OCI-M2 (cell line): Measurements from ENCODE around the gene AKNA.

Experiments
- DNase-seq: peaks from one replicate; lab custom pipeline; 2025; ENCODE audit not compliant: unreplicated experiment; lab: John Stamatoyannopoulos, UW

Gene AKNA

DNA sequence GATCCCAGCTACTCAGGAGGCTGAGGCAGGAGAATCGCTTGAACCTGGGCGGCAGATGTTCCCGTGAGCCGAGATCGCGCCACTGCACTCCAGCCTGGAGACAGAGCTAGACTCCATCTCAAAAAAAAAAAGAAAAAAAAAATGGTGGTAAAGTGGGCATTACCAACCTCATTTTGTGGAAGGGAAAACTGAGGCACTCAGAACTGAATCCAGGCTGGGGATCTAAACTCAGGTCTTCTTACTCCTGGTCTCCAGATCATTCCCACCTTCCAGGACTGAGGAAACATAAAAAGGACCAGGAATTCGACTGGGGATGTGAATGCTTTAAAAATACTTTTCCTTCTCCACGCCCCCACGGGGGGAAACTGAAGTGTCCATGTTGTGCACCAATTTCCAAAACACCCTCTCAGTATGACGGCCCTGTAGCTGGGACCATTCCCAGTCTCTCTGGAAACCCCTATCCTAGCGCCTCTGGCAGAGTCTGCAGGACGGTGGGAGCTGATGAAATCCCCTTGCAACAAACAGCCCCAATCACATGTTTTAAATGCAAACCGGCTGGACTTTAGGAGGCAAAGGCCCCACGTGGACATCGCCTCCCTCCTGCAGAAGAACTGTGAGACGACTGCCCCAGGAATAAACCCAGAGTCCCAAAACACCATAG is 8.9 kb upstream of the AKNA start:
- no peak for DNase-seq

DNA sequence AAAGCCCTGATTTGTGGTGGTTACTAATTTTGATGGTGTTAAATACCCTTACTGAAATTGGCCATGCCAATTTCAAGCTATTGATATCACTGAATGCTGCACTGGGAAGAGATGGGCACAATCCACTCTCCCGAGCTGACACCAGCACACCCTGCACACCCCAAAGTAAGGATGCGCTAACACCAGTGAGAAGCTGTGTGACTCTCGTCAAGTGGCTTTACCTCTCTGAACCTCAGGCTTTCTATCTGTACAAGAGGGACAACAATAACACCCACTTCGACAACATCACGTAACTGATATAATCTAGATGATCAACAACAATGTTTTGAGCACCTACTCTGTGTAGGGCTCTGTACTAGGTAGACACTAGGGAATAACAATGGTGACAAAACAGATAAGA is 8.0 kb upstream of the AKNA start:
- DNase-seq, result no peak

DNA sequence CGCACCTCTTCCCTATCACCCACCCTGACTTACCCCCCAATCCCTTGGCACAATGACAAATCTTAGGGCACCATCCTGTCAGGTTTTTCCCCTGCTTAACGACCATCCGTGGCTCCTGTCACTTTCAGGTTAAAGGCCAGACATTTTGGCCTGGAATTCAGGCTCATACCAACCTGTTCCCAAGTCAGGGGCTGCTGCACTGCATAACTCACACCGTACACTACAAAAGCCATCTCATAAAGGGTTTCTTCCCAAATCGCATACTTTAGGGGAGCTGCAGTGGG is 7.5 kb upstream of the AKNA start:
- DNase-seq, result no peak

DNA sequence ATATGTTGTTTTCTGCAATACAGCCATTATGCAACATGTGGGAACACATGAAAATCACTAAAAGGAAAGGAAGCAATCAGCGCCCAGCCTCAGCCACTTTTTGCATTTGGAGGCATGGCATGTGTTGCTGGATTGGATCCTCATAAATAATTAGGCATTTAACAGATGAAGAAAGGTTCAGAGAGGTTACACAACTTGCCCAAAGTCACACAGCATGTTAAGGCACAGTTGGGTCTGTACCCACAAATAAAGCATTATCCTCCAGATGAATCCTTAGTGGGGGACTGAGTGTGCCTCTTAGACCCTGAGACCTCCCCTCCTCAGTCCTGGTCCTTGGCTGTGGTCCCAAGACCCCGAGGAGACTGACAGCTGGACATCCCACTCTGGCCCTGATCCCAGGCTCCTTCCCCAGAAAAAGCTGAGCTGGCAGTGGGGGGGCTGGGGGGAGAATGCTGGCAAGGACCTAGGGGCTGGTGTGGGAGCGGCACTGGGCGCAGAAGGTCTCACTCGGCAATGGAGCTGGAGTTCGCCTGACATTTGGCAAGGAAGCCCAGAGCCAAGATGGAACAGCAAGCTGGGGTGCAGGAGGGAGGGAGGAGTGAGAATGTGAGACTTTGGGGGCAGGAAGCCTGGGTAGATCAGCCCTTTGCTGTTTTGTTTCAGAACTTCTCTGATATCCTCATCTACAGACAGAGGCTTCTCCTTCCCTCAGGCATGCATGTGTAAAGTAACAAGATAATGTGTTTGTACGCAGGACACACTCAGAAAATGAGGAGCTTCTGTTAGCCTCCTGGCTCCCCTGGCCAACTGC is 6.9 kb upstream of the AKNA start:
- no peak for DNase-seq

DNA sequence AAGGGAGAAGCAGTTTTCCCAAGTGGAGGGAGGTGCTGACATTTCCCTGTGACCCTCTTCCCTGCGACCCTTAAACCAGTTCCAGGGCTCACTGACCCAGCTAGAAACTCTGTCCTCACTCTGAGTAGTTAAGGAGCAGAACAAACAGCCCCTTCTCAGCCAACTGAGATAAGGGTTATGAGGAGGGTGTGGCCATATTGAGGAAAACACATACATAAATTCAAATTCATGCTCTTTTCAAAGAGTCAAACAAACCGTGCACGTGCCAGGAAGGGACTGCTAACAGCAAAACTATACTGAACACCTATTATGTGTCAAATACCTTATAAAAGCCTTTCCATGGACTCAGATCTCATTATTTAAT is 4.9 kb upstream of the AKNA start:
- DNase-seq, result no peak

DNA sequence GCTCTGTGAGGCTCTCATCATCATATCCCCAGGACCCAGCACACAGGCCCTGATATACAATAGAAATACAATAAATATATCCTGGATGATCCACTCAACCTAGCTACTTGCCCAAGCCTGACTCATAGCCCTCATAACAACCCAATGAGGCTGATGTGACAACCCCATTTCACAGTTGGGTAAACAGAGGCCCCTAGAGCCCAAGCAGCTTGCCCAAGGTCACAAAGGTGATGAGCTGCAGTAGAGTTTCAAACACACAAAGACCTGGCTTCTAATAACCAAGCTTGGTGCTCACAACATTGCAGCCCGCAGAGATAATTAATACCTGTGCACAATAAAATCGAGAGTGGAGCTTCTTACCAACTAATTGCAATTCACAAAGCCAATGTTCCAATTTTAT is 3.2 kb upstream of the AKNA start:
- no peak for DNase-seq

DNA sequence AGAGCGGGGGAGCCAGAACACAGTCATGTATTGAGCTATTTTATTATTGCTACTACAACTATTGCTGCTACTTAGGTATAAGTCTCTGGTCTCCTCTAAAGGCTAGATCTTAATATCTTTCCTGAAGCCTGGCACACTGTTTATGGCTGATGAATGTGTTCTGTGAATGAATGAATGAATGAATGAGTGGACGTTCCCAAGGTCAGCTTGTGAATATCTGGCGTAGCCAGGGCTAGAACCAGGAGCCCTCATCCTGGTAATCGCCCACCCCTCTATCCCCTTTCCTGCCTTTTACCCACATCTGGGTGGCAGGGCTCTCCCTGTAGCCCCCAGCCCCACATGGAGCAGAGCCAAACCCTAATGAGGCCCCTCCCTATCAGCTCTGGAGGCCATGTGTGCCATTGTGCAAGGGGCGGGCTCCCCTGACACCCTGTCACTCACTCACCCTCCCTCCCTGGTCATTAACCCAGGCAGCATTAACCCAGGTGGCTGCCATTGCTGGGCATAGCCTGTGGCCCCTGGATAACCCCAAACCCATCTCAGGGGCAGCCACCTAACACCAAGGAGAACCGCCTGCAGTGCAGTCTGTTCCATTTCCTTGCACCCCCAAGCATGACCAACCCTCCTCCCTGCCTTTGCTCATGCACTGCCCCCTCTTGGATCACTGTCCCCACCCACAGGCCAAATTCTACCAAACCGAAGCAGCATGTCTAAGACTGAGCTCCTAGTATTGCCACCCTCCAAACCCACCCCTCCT is 2.0 kb upstream of the AKNA start:
- DNase-seq, result no peak

DNA sequence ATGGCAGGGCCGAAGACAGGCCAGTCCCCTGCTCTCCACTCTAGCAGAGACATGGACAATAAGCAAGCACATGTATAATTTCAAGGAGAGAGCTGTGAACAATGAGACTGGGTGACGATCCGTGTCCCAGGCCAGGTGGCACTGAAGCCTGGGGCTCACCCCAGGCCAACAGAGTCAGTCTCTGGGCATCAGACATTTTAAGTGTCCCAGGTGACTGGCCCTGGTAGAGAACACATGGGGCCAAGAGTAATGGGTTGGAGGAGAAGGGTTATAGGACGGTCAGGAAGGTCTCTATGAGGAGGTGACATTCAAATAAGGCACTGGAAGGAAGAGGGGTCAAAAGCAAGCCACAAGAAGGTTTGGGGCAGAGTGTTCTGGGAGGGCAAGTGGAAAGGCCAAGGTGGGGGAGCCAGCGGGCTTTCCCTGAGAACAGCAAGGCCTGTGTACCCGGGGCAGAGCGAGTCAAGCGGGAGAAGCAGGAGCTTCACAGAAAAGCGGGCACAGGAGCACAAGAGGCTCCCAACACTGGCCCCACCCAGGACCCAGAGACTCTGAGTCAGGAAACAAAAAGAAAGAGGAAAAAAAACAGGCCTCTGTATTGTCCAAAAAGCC is 1.1 kb upstream of the AKNA start:
- no peak for DNase-seq

DNA sequence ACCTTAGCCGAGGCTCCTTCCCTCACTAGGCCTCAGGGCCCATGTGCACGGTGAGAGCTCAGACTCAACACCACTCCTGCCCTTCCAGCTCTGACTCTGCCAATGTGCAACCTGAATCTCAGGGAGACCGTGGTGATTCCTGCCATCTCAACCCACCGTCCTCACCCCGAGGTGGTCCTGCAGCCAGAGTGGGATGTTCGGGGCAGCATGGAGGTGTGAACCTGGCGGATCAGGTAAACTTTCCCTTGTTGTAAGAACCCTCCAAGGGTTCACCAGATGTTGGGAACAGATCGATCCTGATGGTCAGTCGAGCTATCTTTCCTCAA is 538 bp upstream of the AKNA start:
- no peak for DNase-seq

DNA sequence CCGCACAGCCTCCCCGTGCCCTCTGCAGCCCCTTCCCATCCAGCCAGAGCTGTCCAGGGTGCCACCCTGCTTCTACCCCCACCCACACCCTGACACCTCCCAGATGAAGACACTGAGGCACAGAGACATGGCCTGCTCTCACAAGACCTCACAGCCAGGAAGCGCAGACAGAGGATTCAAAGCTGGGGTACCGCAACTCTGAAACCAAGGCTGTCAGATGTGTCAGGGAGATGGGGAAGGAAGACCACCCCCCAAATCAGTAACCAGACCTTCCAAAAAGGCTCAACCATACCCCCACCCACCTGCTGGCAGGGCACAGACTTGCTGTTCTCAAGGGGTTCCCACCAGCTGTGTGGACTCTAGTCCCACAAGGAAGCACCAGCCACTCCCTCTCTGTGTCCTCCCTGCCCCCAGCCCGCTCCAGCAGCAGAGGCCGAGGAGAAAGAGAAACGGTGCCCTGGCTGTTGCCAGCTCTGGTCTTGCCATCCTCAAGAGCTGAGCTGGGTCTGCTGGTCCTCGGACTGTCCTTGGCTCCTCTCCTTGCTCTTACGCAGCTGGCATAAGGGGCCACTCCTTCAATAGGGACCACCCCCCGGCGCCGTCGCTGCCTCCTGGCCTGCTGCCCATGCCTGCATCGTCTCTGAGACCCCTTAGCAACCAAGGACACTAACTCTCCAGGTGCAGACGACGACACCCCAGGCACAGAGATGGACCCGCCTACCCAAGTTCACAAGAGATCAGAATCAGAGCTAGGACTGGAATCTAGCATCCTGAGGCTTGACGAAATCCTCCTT is 699 bp downstream of the AKNA start:
- no peak for DNase-seq

DNA sequence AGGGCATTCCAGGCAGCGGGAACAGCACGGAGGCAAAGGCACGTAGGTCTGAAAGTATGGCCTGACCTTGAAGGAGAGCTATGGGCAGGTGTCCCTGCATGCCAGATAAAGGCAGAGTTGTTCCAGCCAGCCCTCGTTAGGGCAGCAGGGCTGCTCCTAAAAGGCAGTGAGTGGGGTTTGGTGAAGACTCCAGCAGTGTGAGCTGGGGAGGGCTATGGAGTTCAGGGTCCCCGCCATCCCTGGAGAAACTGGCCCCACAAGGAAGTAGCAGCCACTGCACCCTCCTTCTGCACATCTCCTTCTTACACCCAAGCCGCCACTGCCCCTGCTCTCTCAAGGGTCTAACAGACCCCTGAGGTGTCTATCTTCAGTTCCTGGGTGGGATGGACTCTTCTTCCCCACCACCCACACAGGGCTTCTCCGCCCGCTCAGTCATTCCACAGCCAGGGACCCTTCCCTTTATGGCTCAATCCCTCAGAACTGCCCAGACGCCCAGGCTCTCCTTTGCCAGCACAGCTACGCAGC is 1.4 kb downstream of the AKNA start:
- no peak for DNase-seq

DNA sequence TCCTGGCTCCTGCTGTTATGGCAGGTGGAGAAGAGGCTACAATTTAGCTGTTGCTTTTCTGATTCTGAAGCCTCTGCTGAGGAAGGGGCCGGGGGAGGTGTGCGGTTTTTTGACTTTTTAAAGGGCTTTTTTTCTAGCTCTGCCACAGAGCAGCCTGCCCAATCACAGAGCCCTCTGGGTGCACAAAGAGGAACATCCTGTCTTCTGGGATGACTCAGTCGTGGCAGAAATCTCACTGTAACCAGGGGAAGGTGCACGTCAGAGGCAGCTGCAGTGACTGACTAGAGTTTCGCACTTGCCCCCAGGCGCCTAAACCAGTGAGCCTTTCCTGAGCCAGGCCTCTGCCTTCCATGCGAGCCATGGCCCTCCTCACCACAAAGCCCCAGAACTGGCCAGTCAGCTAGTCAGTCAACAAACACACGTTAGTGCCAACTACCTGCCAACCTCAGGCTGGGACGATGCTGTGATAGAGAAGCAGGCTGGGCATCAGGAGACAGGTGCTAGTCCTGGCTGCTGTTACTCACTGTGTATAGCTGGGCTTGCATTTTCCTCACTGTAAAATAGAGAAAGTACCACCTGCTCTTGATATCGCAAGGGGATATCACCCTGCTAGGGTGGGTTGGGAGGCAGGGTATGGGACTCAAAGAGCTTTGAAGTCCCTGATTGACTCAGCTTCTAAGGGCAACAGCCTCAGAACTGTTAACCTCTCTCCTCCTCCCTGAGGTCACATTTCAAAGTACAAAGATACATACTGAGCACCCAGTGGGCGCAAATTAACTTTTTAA is 2.2 kb downstream of the AKNA start:
- no peak for DNase-seq

DNA sequence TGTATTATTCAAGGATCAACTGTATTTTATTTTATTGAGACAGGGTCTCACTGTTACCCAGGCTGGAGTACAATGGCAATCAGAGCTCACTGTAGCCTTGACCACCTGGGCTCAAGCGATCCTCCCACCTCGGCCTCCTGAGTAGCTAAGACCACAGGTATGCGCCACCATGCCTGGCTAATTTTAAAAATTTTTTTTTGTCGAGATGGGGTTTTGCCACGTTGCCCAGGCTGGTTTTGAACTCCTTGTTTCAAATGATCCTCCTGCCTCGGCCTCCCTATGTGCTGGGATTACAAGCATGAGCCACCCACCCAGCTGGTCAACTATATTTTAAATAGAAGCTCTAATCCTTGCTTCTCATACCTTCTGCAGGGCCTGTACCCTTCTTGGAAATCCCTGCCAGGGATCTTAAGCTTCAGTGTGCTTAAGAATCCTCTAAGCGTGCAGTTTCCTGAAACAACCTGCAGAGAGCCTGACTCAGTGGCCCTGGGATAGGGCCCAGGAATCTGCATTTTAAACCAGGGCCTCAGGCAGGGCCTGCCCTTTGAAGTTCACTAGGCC is 2.9 kb downstream of the AKNA start:
- DNase-seq, result no peak

DNA sequence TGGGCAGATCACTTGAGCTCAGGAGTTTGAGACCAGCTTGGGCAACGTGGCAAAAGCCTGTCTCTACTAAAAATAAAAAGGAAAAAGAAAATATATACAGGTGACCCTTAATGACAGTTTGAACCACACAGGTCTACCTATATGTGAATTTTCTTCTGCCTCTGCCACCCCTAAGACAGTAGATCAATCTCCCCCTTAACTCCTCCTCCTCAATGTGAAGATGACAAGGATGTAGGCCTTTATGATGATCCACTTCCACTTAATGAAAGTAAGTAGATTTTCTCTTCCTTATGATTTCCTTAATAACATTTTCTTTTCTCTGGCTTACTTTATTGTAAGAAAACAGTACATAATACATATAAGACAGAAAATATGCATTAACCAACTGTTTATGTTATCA is 3.4 kb downstream of the AKNA start:
- no peak for DNase-seq

DNA sequence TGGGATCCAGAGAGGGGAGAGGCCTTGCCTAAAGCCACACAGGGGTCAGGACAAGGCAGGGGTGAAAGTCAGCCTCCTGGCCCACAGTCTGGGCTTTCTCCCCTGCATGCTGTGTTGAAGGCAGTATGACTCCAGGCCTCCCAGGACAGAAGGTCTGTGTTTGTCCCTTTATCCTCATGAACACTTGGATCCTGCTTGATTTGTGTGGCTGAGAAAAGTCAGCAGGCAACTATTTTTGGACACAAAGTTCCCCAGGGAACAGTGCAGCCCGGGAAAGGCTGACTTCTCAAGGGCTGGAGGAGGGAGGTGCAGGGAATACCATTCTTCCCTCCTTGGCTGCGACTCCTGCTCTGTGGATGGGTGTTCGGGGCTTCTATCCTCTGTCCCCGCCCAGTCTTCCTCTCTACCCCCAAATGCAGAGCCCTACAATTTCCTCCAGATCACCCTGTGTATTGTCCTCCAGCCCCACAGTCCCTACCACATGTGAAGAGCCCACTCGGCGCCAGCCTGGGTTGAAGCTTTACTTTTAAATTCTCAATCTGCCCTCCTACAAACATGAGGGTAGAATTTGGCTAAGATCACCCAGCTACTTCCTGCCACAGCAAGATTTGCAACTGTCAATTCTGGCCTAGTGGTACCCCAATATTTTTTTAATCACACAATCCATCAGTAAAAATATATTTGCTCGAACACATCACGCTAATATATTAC is 4.1 kb downstream of the AKNA start:
- no peak for DNase-seq

DNA sequence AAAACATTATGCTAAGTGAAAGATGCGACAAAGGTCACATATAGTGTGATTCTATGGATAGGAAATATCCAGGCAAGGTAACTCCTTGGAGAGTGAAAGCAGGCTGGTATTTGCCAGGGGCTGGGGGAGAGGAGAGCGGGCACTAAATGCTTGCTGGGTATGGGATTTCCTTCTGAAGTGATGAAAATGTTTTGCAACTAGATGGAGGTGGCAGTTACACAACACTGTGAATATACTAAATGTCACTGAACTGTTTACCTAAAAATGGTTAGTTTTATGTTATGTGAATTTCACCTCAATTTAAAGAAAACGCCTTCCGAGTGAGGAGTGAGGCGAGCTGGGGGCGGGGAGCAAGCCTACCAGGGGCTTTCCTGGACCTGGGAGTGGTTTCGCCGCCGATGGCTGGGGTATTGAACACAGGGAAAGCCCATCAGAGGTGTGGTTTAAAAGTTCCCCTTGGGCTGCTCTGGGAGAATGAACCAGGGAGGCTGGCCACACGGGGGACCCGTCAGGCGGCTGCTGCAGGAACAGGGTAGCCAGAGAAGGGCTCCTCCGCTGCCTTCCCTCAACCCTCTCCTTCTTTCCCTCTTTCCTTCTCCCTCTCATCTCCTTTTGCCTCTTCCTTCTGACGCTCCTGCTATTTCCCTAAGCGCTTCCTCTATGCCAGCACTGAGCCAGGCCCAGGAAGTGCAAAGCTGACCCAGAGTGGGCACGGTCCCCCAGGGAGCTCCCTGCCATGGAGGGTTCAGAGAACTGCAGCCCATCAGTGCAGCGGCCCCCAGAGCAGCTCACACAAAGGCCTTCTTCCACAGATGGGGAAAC is 4.9 kb downstream of the AKNA start:
- DNase-seq, result no peak

DNA sequence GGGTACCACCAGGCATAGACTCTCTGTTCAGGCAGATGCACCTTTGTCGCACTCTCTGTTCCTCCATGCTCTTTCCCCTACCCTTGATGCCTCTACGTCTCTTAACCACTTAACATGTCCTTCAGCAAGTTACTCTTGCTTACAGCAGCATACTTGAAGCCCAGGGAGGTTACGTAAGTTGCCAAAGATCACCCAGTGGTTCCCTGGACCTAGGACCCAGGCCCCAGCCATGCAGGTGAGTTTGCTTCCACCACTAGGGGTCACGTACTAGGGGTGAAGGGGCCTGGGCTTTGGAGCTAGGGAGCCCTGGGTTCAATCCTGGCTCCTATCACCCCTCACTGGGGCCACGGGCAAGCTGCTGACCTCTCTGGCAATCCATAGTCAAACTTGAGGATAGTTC is 8.9 kb downstream of the AKNA start:
- DNase-seq, result no peak

DNA sequence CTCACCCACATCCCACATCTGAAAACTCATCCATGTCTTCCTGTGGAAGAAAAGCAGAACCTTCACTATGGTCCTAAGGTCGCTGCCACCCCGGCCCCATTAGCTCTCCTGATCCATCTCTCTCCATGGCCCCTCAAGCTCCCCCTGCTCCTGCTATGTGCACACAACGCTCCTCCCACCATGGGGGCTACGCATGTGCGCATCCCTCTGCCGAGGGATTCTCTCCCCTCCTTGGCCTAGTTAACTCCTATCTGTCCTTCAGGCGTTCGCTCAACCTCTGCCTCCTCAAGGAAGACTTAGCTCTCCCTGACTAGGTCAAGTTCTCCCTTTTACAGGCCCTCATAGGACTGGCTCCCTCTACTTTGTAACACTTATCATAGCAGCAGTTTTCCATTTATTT is 9.8 kb downstream of the AKNA start:
- no peak for DNase-seq
